ENCODE measurements around the gene PSMD1. TPM values are rescaled to one million over a fixed set of nuclear protein-coding genes. Genes with fewer than 3 reads are reported as not detected.

Gene PSMD1
- polyA plus RNA-seq, 1 donor from 2014 or later = 83.8 TPM

- Histone ChIP-seq H3K9me3 (ENCODE audit: low read length) (no peaks in the 10 kb centered on the region), H4K20me1 (ENCODE audit: insufficient read depth) (no peaks in the 10 kb centered on the region), H3K9ac (ENCODE audit: low read length) (no peak overlapping the region), H3K9me2 (ENCODE audit: insufficient read depth, low read length) (no peaks in the 10 kb centered on the region), H3F3A (ENCODE audit: insufficient read depth, low read length, poor library complexity, severe bottlenecking) (no peaks in the 10 kb centered on the region), H3K27me3 (ENCODE audit: insufficient read depth, low read depth, low read length) (no peaks in the 10 kb centered on the region), H3K27ac (ENCODE audit: low read length) (no peak overlapping the region), H3K4me2 (ENCODE audit: low read length) (no peak overlapping the region), H2AFZ (ENCODE audit: low read depth, low read length) (no peak overlapping the region), H3K79me2 (replicated peaks; ENCODE audit: insufficient read depth, low read length) (no peaks in the 10 kb centered on the region), H3K4me3 (ENCODE audit: low read length) (no peak overlapping the region), H3K36me3 (ENCODE audit: insufficient read depth, low read length) (no peaks in the 10 kb centered on the region)
- TF ChIP-seq EP300 (conservative IDR thresholded peaks at IDR 0.05; ENCODE audit: poor library complexity, severe bottlenecking) (no peak), TAF1 (IDR thresholded peaks at IDR 0.05; ENCODE audit: low read depth) (no peak), CTCF (IDR thresholded peaks at IDR 0.05; ENCODE audit: poor library complexity, severe bottlenecking) (no peak), SMC3 (conservative IDR thresholded peaks at IDR 0.05; ENCODE audit: poor library complexity) (no peak), POLR2AphosphoS5 (IDR thresholded peaks at IDR 0.05) (no peak), EZH2 (IDR thresholded peaks at IDR 0.05; ENCODE audit: borderline replicate concordance, insufficient read depth, low read length, poor library complexity, severe bottlenecking) (no peak)
Observed at GRCh38 chr2:231047923-231048915, 8.4 kb upstream of the PSMD1 start.

- H4K20me1 ChIP-seq (ENCODE audit: insufficient read depth) = no peaks in the 10 kb centered on the region
- no peaks in the 10 kb centered on the region for H3K27me3 ChIP-seq (ENCODE audit: insufficient read depth, low read depth, low read length)
- H3K9me2 ChIP-seq (ENCODE audit: insufficient read depth, low read length) = no peaks in the 10 kb centered on the region
- H3K9me3 ChIP-seq (ENCODE audit: low read length) = no peaks in the 10 kb centered on the region
- no peak for TF ChIP-seq SMC3 (conservative IDR thresholded peaks at IDR 0.05; ENCODE audit: poor library complexity)
- TF ChIP-seq REST (IDR thresholded peaks at IDR 0.05; ENCODE audit: borderline replicate concordance) = no peak
- no peak for TF ChIP-seq CTCF (IDR thresholded peaks at IDR 0.05; ENCODE audit: poor library complexity, severe bottlenecking)
- no peak for TF ChIP-seq EP300 (conservative IDR thresholded peaks at IDR 0.05; ENCODE audit: poor library complexity, severe bottlenecking)
- no peak for TF ChIP-seq MXI1 (conservative IDR thresholded peaks at IDR 0.05; ENCODE audit: poor library complexity, severe bottlenecking)
- TF ChIP-seq RAD21 (conservative IDR thresholded peaks at IDR 0.05) = no peak
- no peak for TF ChIP-seq TAF1 (IDR thresholded peaks at IDR 0.05; ENCODE audit: low read depth)
- no peak for TF ChIP-seq EZH2 (IDR thresholded peaks at IDR 0.05; ENCODE audit: borderline replicate concordance, insufficient read depth, low read length, poor library complexity, severe bottlenecking)
- TF ChIP-seq POLR2AphosphoS5 (IDR thresholded peaks at IDR 0.05) = no peak
- H3F3A ChIP-seq (ENCODE audit: insufficient read depth, low read length, poor library complexity, severe bottlenecking) = no peaks in the 10 kb centered on the region
- no peak overlapping the region for H3K9ac ChIP-seq (ENCODE audit: low read length)
- no peaks in the 10 kb centered on the region for H3K79me2 ChIP-seq (replicated peaks; ENCODE audit: insufficient read depth, low read length)
- H2AFZ ChIP-seq (ENCODE audit: low read depth, low read length) = no peak overlapping the region
- no peaks in the 10 kb centered on the region for H3K36me3 ChIP-seq (ENCODE audit: insufficient read depth, low read length)
- H3K4me3 ChIP-seq (ENCODE audit: low read length) = no peak overlapping the region
- no peak overlapping the region for H3K4me2 ChIP-seq (ENCODE audit: low read length)
- no peak overlapping the region for H3K27ac ChIP-seq (ENCODE audit: low read length)
Observed at GRCh38 chr2:231049286-231050017, 7.2 kb upstream of the PSMD1 start.
